Heart left ventricle (tissue), 13 donors: Measurements from ENCODE around the gene CCSER1.

Experiments used
- POLR2A ChIP-seq, 2 donors: fragments of 450-650 bp; IDR thresholded peaks; one replicate each; pipeline ENCODE4 v1.6.1; 2017; ENCODE audit warnings: antibody characterized with exemption in 2 of 2, mild to moderate bottlenecking in 2 of 2, moderate library complexity in 2 of 2
- TF ChIP-seq, protein P1 (sequence below), 12 donors: fragments of 200-600 bp; sonication (generic) in 4 of 12; IDR thresholded peaks; one replicate each; pipeline versions ENCODE4 v1.5.0 to v1.8.0; 2018 to 2022; ENCODE audit warnings: antibody characterized with exemption in 12 of 12, mild to moderate bottlenecking in 5 of 12
- donor health status: ischemic (EF 13 %, LVEDD 7.1; RV severe dilation, severe dysfunction).
- donor health status: DM: no; HTN: yes; CAD: no.
- donor health status: DM: no; HTN: no; CAD: no.
- donor health status: ischemic (EF 25% LVEDD 6.9; RV normal size, moderate dysfunction).
- donor health status: ischemic (EF 25% LVEDD 5.7; RV mildly dilated, moderate dysfunction).
- donor health status: ischemic (EF 35%, LVEDD 5.7; RV mildly dilated, moderate dysfunction).
- donor health status: nonischemic (EF 11% LVEDD 7.7; RV severe dilation, severe dysfunction).
- donor health status: DM: yes; HTN: yes; CAD: no.
- donor health status: PGD.
- donor health status: ischemic (EF 29% LVEDD 5.4; RV normal size, mild dysfunction).
- donor health status: nonischemic (EF 23%, LVEDD 6.1; RV moderate dilation, normal function).

DNA sequence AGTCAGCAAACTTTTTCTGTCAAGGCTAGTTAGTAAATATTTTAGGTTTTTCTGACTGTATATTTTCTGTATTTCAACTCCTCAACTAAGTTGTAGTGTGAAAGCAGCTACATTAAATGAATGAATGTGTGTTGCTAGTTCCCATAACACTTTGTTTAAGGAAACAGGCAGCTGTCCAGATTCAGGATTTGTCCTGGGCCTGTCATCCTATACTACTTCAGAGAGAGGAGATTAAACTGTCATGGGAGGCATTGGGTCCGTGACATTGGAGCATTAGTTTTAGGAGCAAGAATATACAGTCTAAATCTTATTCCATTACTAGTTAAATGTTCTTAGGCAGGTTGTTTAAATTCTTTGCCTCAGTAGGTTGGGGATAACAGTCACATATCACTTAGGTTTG lies 516.0 kb downstream of the CCSER1 start:
- TF ChIP-seq, protein P1, sequence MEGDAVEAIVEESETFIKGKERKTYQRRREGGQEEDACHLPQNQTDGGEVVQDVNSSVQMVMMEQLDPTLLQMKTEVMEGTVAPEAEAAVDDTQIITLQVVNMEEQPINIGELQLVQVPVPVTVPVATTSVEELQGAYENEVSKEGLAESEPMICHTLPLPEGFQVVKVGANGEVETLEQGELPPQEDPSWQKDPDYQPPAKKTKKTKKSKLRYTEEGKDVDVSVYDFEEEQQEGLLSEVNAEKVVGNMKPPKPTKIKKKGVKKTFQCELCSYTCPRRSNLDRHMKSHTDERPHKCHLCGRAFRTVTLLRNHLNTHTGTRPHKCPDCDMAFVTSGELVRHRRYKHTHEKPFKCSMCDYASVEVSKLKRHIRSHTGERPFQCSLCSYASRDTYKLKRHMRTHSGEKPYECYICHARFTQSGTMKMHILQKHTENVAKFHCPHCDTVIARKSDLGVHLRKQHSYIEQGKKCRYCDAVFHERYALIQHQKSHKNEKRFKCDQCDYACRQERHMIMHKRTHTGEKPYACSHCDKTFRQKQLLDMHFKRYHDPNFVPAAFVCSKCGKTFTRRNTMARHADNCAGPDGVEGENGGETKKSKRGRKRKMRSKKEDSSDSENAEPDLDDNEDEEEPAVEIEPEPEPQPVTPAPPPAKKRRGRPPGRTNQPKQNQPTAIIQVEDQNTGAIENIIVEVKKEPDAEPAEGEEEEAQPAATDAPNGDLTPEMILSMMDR (IDR thresholded peaks at IDR 0.05): no peak
- no peak for TF ChIP-seq POLR2A (IDR thresholded peaks at IDR 0.05)
